GM23338 (cell line): ENCODE results near the gene PPP2R2B. TPM values are rescaled to one million over a fixed set of nuclear protein-coding genes. Genes with fewer than 3 reads are reported as not detected.

Experiments
- ATAC-seq: fragments of 200-7000 bp; cut with Tn5 transposase; 3 replicates; pipeline ENCODE4 v1.9.1; 2020
- DNase-seq: peaks from one replicate; pipeline ENCODE4 v3.0.0-alpha.2; 2015; ENCODE audit warnings: low spot score
- H2AFZ ChIP-seq: fragments of 200-600 bp; sonication (generic); 2 replicates; pipeline ENCODE4 v1.8.0; 2016; ENCODE audit warnings: antibody characterized with exemption, mild to moderate bottlenecking, moderate library complexity
- H3F3A ChIP-seq: fragments of 200-600 bp; sonication (generic); replicated peaks from 2 replicates; pipeline ENCODE4 v1.8.0; 2017; ENCODE audit warnings: antibody characterized with exemption, mixed run types, low read depth
- H3K27ac ChIP-seq: fragments of 200-600 bp; sonication (generic); 2 replicates; pipeline ENCODE4 v1.6.1; 2016; ENCODE audit warnings: low read depth
- H3K27me3 ChIP-seq: fragments of 200-600 bp; sonication (generic); 2 replicates; pipeline ENCODE4 v1.8.0; 2016; ENCODE audit warnings: mild to moderate bottlenecking, mixed run types, moderate library complexity; ENCODE audit not compliant: insufficient read depth
- H3K36me3 ChIP-seq: fragments of 200-600 bp; sonication (generic); 2 replicates; pipeline ENCODE4 v1.8.0; 2016; ENCODE audit warnings: mild to moderate bottlenecking; ENCODE audit not compliant: insufficient read depth
- H3K4me1 ChIP-seq: fragments of 200-600 bp; sonication (generic); 2 replicates; pipeline ENCODE4 v1.8.0; 2016; ENCODE audit warnings: mild to moderate bottlenecking, moderate library complexity; ENCODE audit not compliant: insufficient read depth
- H3K4me2 ChIP-seq: fragments of 200-600 bp; sonication (generic); 2 replicates; pipeline ENCODE4 v1.7.1; 2017; ENCODE audit warnings: mixed run types
- H3K4me3 ChIP-seq: fragments of 200-600 bp; sonication (generic); 2 replicates; pipeline ENCODE4 v1.6.1; 2016; ENCODE audit warnings: mixed run types
- H3K79me2 ChIP-seq: fragments of 200-600 bp; sonication (generic); replicated peaks from 2 replicates; pipeline ENCODE4 v1.8.0; 2017; ENCODE audit warnings: mild to moderate bottlenecking; ENCODE audit not compliant: insufficient read depth
- H3K9me2 ChIP-seq: fragments of 200-600 bp; sonication (generic); 2 replicates; pipeline ENCODE4 v1.8.0; 2017; ENCODE audit not compliant: insufficient read depth
- H4K20me1 ChIP-seq: fragments of 200-600 bp; sonication (generic); replicated peaks from 2 replicates; pipeline ENCODE4 v1.8.0; 2017; ENCODE audit warnings: mild to moderate bottlenecking; ENCODE audit not compliant: insufficient read depth
- H3K27ac Mint-ChIP-seq: 2 replicates; pipeline ENCODE4 v1.8.0; 2020; ENCODE audit warnings: inconsistent platforms, mild to moderate bottlenecking, moderate library complexity, mixed read lengths
- H3K27me3 Mint-ChIP-seq: 3 replicates; pipeline ENCODE4 v1.8.0; 2022; ENCODE audit warnings: low read depth, mild to moderate bottlenecking, moderate library complexity, mixed read lengths, inconsistent platforms; ENCODE audit not compliant: insufficient read depth, poor library complexity
- H3K36me3 Mint-ChIP-seq: 3 replicates; pipeline ENCODE4 v1.8.0; 2021; ENCODE audit warnings: low read depth, mild to moderate bottlenecking, inconsistent platforms, moderate library complexity, mixed read lengths
- H3K4me1 Mint-ChIP-seq: 3 replicates; pipeline ENCODE4 v1.8.0; 2020; ENCODE audit warnings: mild to moderate bottlenecking, inconsistent platforms, mixed read lengths
- H3K4me3 Mint-ChIP-seq: 3 replicates; pipeline ENCODE4 v1.8.0; 2021; ENCODE audit warnings: moderate library complexity, mild to moderate bottlenecking, inconsistent platforms, mixed read lengths
- H3K9me3 Mint-ChIP-seq: 3 replicates; pipeline ENCODE4 v1.8.0; 2020; ENCODE audit warnings: moderate library complexity, mild to moderate bottlenecking, inconsistent platforms, mixed read lengths
- CREB1 ChIP-seq: fragments of 250-450 bp; sonication (Bioruptor Pico); IDR thresholded peaks from 2 replicates; pipeline ENCODE4 v1.5.0; 2020; ENCODE audit warnings: low read depth, mild to moderate bottlenecking, moderate library complexity
- CTCF ChIP-seq, 2 experiments: fragments of 200-600 bp in 1 of 2; sonication (generic) in 1 of 2; conservative IDR thresholded peaks; 2 replicates each; pipeline versions ENCODE4 v1.5.1 to v1.6.1; 2016 to 2017; ENCODE audit warnings: antibody characterized with exemption in 2 of 2, low read depth in 2 of 2, mild to moderate bottlenecking in 2 of 2, moderate library complexity in 1 of 2
- ETS1 ChIP-seq: IDR thresholded peaks from 2 replicates; pipeline ENCODE4 v1.6.1; 2016; ENCODE audit warnings: antibody characterized with exemption
- EZH2 ChIP-seq: fragments of 200-600 bp; sonication (generic); IDR thresholded peaks from one replicate; pipeline ENCODE4 v1.8.0; 2017; ENCODE audit warnings: antibody characterized with exemption, mild to moderate bottlenecking, low read depth; ENCODE audit not compliant: unreplicated experiment
- EZH2phosphoT487 ChIP-seq: fragments of 200-600 bp; sonication (generic); IDR thresholded peaks from one replicate; pipeline ENCODE4 v1.8.1; 2018; ENCODE audit warnings: antibody characterized with exemption; ENCODE audit not compliant: unreplicated experiment
- JUNB ChIP-seq: IDR thresholded peaks from one replicate; pipeline ENCODE4 v1.6.1; 2016; ENCODE audit warnings: antibody characterized with exemption; ENCODE audit not compliant: unreplicated experiment
- NANOG ChIP-seq: IDR thresholded peaks from 2 replicates; pipeline ENCODE4 v1.6.1; 2016; ENCODE audit warnings: antibody characterized with exemption, borderline replicate concordance
- POLR2AphosphoS5 ChIP-seq: IDR thresholded peaks from 2 replicates; pipeline ENCODE4 v1.6.1; 2016; ENCODE audit warnings: antibody characterized with exemption, low read depth
- STAT1 ChIP-seq: IDR thresholded peaks from one replicate; pipeline ENCODE4 v1.6.1; 2016; ENCODE audit warnings: antibody characterized with exemption; ENCODE audit not compliant: unreplicated experiment
- ZNF114 ChIP-seq: fragments of 250-450 bp; sonication (Bioruptor Pico); IDR thresholded peaks from 2 replicates; pipeline ENCODE4 v1.5.0; 2020; ENCODE audit warnings: mild to moderate bottlenecking, moderate library complexity
- ZNF331 ChIP-seq: fragments of 250-450 bp; sonication (Bioruptor Pico); IDR thresholded peaks from 2 replicates; pipeline ENCODE4 v1.5.0; 2020; ENCODE audit warnings: low read depth, mild to moderate bottlenecking, moderate library complexity
- polyA plus RNA-seq: library from polyadenylated mRNA; unstranded; fragments of >200 nt; fragmentation: Nextera tagmentation; extraction: Ambion mirVana; gene quantifications from 2 replicates; pipeline ENCODE4 v1.2.1, GENCODE V29; 2016
- total RNA-seq: library from RNA; depleted of rRNA; stranded (reverse); fragments of >200 nt; shearing (Covaris generic); gene quantifications from 2 replicates; pipeline ENCODE4 v1.2.3, GENCODE V29; 2014
- TF ChIP-seq, protein P1 (sequence below): IDR thresholded peaks from one replicate; pipeline ENCODE4 v1.6.1; 2018; ENCODE audit warnings: antibody characterized with exemption; ENCODE audit not compliant: unreplicated experiment

PPP2R2B gene
- total and polyA plus RNA-seq, 2 experiments from 2014 or later, result 21.3 to 33.9 TPM

GRCh38 chr5:146721073-146721815, 157.3 kb downstream of the PPP2R2B start (continued):
- TF ChIP-seq ZNF114 (CRISPR knock-in tag) (no peak), JUNB (no peak)

DNA sequence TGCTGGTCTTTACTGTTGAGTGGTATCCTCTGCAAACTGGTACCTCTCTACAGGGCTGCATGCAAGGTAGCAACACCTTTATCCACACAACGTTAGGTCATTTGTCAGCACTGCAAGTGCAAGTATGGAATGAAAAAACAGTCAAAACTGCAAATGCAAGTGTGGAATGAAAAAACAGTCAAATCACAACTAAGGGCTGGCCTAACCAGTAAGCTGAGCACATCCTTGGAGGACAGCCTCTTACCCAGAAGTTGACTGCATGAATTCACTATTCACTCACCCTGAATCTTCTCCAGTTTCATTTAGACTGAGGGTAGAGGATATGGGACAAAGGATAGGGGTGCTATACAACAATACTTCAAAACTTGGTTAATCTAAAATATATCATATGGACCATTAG, 158.4 kb downstream of the PPP2R2B start:
- no peaks in the 10 kb centered on the region for H3K4me1 Mint-ChIP-seq
- H3K36me3 Mint-ChIP-seq, result no peaks in the 10 kb centered on the region
- no peaks in the 10 kb centered on the region for H3K9me3 Mint-ChIP-seq
- Histone ChIP-seq H2AFZ (no peak overlapping the region), H3K79me2 (no peaks in the 10 kb centered on the region), H3K4me3 (no peak overlapping the region), H3K36me3 (no peaks in the 10 kb centered on the region), H4K20me1 (no peaks in the 10 kb centered on the region), H3K4me2 (no peak overlapping the region), H3F3A (no peaks in the 10 kb centered on the region), H3K27ac (no peak overlapping the region), H3K9me2 (no peaks in the 10 kb centered on the region; the same call in 1 of the 2 replicates), H3K27me3 (no peaks in the 10 kb centered on the region), H3K4me1 (no peaks in the 10 kb centered on the region)
- H3K4me3 Mint-ChIP-seq, result no peak overlapping the region
- no peak for DNase-seq
- ATAC-seq, result no peak
- H3K27ac Mint-ChIP-seq, result no peak overlapping the region
- H3K27me3 Mint-ChIP-seq, result no peaks in the 10 kb centered on the region
- TF ChIP-seq EZH2, result no peak
- no peak for TF ChIP-seq CTCF (conservative IDR thresholded peaks at IDR 0.05; ENCODE audit: low read depth in 2 of 2)
- TF ChIP-seq, protein P1, sequence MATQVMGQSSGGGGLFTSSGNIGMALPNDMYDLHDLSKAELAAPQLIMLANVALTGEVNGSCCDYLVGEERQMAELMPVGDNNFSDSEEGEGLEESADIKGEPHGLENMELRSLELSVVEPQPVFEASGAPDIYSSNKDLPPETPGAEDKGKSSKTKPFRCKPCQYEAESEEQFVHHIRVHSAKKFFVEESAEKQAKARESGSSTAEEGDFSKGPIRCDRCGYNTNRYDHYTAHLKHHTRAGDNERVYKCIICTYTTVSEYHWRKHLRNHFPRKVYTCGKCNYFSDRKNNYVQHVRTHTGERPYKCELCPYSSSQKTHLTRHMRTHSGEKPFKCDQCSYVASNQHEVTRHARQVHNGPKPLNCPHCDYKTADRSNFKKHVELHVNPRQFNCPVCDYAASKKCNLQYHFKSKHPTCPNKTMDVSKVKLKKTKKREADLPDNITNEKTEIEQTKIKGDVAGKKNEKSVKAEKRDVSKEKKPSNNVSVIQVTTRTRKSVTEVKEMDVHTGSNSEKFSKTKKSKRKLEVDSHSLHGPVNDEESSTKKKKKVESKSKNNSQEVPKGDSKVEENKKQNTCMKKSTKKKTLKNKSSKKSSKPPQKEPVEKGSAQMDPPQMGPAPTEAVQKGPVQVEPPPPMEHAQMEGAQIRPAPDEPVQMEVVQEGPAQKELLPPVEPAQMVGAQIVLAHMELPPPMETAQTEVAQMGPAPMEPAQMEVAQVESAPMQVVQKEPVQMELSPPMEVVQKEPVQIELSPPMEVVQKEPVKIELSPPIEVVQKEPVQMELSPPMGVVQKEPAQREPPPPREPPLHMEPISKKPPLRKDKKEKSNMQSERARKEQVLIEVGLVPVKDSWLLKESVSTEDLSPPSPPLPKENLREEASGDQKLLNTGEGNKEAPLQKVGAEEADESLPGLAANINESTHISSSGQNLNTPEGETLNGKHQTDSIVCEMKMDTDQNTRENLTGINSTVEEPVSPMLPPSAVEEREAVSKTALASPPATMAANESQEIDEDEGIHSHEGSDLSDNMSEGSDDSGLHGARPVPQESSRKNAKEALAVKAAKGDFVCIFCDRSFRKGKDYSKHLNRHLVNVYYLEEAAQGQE, result no peak
- TF ChIP-seq EZH2phosphoT487, result no peak
- no peak for TF ChIP-seq ZNF114 (CRISPR knock-in tag)
- TF ChIP-seq ETS1, result no peak
- no peak for TF ChIP-seq JUNB
- no peak for TF ChIP-seq POLR2AphosphoS5
- TF ChIP-seq CREB1 (CRISPR knock-in tag), result no peak
- no peak for TF ChIP-seq NANOG
- TF ChIP-seq STAT1, result no peak
- TF ChIP-seq ZNF331 (CRISPR knock-in tag), result no peak
